ENCODE results near the gene MBD3L2.

DNA sequence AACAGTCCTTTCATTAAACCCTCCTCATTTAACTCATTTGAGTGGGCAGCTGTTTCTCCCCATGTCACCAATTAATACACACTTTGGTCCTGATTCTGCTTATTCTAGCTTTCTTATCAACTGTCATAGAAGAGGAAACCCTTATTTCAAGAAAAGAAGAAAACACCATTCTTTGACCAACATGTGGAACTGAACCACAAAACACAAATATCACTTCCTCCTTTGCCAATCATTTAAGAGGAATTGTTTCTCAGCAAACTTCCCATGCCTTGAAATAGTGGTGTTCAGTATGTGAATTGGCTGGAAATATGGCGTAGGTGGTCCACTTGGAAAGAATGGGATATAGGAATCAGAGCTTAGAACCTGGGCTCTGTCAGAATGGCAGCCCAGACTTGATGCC lies 48.3 kb upstream of the MBD3L2 start:
- TF ChIP-seq, protein P1, sequence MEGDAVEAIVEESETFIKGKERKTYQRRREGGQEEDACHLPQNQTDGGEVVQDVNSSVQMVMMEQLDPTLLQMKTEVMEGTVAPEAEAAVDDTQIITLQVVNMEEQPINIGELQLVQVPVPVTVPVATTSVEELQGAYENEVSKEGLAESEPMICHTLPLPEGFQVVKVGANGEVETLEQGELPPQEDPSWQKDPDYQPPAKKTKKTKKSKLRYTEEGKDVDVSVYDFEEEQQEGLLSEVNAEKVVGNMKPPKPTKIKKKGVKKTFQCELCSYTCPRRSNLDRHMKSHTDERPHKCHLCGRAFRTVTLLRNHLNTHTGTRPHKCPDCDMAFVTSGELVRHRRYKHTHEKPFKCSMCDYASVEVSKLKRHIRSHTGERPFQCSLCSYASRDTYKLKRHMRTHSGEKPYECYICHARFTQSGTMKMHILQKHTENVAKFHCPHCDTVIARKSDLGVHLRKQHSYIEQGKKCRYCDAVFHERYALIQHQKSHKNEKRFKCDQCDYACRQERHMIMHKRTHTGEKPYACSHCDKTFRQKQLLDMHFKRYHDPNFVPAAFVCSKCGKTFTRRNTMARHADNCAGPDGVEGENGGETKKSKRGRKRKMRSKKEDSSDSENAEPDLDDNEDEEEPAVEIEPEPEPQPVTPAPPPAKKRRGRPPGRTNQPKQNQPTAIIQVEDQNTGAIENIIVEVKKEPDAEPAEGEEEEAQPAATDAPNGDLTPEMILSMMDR (IDR thresholded peaks at IDR 0.05; ENCODE audit: insufficient read depth, low read depth, low read length): no peak
- TF ChIP-seq EZH2 (IDR thresholded peaks at IDR 0.05; ENCODE audit: insufficient read depth, low read length): no peak
